GM13977 (cell line): ENCODE data around the gene PRKCE.

Source experiments
- DNase-seq: peaks from one replicate; pipeline ENCODE4 v3.0.0; 2012; ENCODE audit warnings: low spot score
- in situ Hi-C: fragments of 300-500 bp; cut with MboI; formaldehyde crosslinking; loops from one replicate; pipeline ENCODE4 v1.12.0; 2022; ENCODE audit warnings: low sequenced_read_pairs, low pct_unique_long_range_greater_than_20kb, mixed read lengths, inconsistent platforms; ENCODE audit not compliant: unreplicated experiment
- TF ChIP-seq, protein P1 (sequence below): IDR thresholded peaks from 2 replicates; pipeline ENCODE4 v1.5.1; 2012; ENCODE audit warnings: mild to moderate bottlenecking, control low read depth; ENCODE audit not compliant: insufficient read depth; ENCODE audit errors: extremely low read depth, missing control alignments

PRKCE gene

DNA sequence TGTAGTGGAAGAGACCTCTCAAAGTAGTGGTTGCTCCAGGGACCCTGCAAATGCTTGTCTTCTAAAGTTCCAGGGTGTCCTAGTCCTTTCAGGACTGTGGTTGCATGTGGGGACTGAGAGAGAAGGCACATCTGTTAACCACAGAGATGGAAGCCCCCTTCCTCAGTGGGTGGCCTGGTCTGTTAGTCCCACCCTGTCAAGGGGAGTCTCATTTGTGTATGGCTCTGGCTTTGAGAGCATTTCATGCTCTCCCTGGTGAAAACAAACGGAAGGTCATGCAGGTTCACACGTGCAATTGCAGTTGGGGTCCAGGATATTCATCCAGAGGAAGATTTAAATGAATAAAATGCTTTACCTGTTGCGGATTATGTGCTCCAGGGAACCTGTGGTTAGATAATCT lies 219.6 kb downstream of the PRKCE start:
- in situ Hi-C loops = no loop called here
- TF ChIP-seq, protein P1, sequence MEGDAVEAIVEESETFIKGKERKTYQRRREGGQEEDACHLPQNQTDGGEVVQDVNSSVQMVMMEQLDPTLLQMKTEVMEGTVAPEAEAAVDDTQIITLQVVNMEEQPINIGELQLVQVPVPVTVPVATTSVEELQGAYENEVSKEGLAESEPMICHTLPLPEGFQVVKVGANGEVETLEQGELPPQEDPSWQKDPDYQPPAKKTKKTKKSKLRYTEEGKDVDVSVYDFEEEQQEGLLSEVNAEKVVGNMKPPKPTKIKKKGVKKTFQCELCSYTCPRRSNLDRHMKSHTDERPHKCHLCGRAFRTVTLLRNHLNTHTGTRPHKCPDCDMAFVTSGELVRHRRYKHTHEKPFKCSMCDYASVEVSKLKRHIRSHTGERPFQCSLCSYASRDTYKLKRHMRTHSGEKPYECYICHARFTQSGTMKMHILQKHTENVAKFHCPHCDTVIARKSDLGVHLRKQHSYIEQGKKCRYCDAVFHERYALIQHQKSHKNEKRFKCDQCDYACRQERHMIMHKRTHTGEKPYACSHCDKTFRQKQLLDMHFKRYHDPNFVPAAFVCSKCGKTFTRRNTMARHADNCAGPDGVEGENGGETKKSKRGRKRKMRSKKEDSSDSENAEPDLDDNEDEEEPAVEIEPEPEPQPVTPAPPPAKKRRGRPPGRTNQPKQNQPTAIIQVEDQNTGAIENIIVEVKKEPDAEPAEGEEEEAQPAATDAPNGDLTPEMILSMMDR = no peak
- no peak for DNase-seq

DNA sequence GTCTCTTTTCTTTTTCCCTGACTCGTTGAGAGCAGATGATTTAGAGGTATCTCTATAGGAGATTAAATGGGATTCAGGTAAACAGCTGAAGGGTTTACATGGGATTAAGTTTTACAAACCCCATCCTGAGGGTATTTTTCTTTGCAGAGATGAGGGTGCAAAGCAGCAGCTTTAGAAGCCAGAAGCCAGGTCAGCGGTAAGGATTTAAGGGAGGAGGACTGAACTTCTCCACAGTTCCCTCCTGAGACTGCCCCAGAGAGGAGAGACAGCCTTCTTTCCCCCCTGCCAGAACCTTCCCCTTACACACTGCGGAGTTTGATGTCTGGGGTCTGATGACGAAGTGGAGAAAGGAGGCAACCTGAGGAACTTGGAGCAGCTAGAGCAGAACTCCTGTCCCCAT lies 220.1 kb downstream of the PRKCE start:
- in situ Hi-C loops = no loop called here
- TF ChIP-seq, protein P1 = no peak
- DNase-seq = no peak

DNA sequence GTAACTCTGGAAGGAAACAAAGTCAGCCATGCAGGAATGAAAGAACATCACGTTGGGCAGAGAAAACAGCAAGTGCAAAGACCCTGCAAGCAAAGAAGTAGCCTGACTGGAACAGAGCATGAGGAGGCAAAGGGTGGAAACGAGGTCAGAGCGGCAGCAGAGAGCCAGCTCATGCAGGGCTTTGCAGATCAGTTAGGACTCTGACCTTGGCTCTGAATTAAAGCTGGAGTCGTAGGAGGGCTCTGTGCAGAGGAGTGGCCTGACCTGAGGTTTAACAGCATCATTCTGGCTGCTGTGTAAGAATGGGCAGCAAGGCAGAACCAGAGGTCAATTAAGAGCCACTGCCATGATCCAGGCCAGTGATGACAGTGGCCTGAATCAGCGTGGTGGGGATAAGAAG lies 220.7 kb downstream of the PRKCE start:
- no peak for DNase-seq
- TF ChIP-seq, protein P1 = no peak
- in situ Hi-C loops = no loop called here

DNA sequence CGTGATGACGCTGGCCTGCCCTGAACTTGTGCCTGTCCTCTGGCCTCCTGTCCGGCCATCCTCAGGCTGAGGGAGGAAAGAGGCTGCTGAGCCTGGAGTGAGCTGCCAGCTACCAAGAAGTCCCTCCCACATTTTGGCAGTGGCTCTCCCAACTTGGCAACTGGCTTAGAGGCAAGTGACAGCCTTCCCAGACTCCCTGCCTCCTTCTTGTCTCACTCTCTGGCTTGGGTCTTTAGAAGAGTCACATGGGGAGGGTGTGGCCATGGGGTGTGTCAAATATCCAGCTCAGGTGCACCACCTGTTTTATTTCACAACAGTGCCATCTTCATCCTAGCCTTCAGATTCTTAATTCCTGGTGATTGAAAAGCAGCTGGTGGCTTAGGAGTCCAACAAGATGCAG lies 222.9 kb downstream of the PRKCE start:
- TF ChIP-seq, protein P1 = no peak
- in situ Hi-C loops = no loop called here
- no peak for DNase-seq

DNA sequence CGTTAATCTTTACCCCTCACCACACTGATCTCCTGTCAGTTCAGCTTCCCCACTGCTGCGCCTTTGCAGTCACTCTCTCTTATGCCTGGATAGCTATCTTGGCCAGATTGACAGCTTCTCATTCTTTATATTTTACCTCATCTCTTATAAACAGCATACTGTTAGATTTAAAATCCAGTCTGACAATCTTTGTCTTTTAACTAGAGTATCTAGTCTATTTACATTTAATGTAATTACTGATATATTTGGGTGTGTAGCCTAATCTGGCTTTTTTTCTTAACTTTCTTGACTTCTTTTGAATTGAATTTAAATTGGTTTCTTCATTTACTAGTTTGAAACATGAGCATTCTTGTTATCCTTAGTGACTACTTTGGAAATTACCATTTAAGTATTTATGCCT lies 225.1 kb downstream of the PRKCE start:
- TF ChIP-seq, protein P1 = no peak
- in situ Hi-C loops = no loop called here
- DNase-seq = no peak

DNA sequence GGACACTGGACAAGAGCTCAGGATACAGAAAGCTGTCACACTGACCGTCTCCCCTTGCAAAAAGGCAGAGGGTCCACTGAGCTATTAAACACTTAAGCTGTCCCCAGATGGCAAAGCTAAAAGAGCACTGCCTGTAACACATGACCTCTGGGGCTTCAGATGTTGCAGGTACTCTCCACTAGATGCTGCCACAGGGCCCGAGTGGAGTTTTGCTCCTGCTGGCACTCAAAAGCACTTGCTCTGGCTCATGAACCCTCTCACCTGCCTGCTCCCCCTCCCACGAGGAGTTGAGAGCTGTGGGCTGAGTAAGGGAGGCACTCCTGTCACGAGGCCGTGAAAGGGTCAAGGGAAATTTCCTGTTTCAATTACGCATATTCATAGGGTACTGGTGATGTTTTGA lies 227.9 kb downstream of the PRKCE start:
- no peak for DNase-seq
- in situ Hi-C loops = no loop called here
- TF ChIP-seq, protein P1 = peak; percentile 27

DNA sequence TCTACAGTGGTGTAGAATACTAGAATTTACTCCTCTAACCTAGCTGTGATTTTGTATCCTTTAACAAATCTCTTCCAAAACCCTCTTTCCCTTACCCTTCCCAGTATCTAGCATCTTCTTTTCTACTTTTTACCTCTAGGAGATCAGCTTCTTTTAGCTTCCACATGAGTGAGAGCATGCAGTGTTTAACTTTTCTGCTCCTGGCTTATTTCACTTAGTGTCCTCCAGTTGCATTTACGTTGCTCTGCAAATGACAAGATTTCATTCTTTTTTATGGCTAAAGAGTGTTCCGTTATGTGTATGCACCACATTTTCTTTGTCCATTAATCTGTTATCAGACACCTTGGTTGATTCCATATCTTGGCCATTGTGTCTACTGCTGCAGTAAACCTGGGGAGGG lies 228.5 kb downstream of the PRKCE start:
- in situ Hi-C loops = no loop called here
- TF ChIP-seq, protein P1 = no peak
- no peak for DNase-seq
